NT2/D1 (cell line): ENCODE measurements around the gene SLC13A3.

Experiments used
- SUZ12 ChIP-seq: IDR thresholded peaks from 2 replicates; pipeline ENCODE4 v1.6.1; 2011; ENCODE audit not compliant: insufficient read length, insufficient read depth; ENCODE audit errors: extremely low read depth
- YY1 ChIP-seq: IDR thresholded peaks from 2 replicates; pipeline ENCODE4 v1.6.1; 2011; ENCODE audit not compliant: insufficient read length, insufficient read depth

- TF ChIP-seq YY1: no peak
- no peak for TF ChIP-seq SUZ12
Measured at GRCh38 chr20:46552460-46553420, 98.5 kb downstream of the SLC13A3 start.
